DMS79 (cell line): ENCODE data around the gene CYP4A22.
"Not testable (repeated sequence)": the region's sequence is repeated elsewhere in the genome, so short reads cannot be mapped to it uniquely, and the experiment has no call there.

ENCODE experiments used
- DNase-seq: peaks from one replicate; lab custom pipeline; 2025; lab: John Stamatoyannopoulos, UW

Gene CYP4A22, protein sequence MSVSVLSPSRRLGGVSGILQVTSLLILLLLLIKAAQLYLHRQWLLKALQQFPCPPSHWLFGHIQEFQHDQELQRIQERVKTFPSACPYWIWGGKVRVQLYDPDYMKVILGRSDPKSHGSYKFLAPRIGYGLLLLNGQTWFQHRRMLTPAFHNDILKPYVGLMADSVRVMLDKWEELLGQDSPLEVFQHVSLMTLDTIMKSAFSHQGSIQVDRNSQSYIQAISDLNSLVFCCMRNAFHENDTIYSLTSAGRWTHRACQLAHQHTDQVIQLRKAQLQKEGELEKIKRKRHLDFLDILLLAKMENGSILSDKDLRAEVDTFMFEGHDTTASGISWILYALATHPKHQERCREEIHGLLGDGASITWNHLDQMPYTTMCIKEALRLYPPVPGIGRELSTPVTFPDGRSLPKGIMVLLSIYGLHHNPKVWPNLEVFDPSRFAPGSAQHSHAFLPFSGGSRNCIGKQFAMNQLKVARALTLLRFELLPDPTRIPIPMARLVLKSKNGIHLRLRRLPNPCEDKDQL

DNA sequence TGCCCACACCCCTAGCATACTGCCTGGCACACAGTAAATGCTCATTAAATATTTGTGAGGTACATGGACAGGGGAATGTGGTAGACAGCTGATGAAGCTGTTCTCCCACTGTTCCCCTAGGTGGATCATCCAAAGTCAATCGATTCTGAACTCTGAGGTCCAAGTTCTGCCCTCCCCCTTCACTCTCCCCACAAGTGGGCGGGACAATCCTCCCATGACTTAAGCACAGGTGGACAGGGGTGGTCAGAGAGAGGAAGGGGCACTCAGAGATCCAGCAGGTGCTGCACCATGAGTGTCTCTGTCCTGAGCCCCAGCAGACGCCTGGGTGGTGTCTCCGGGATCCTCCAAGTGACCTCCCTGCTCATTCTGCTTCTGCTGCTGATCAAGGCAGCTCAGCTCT, at the start of gene CYP4A22:
TSS of gene CYP4A22 (plus strand) at position 244 of the 400 bp plus-strand sequence. CDS start at position 289, 45 bp downstream.
- no peak for DNase-seq

DNA sequence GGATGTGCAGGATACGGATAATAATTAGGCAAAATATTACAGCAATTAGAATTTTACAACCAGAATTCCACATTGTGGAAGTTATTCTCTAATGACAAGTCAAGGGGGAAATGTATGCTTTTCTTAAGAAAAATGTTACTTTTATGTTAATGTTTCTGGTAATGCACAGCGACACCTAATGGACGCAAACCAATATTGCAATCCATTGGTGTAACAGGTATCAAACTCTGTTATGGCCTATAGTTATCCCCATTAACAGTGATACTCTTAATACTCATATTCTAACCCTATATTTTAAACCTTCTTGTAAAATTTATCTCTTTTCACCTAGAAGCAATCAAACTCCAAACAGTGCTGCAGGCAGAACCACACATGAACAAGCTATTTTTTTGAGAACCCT, 47.9 kb upstream of the CYP4A22 start:
- not testable (repeated sequence) for DNase-seq

DNA sequence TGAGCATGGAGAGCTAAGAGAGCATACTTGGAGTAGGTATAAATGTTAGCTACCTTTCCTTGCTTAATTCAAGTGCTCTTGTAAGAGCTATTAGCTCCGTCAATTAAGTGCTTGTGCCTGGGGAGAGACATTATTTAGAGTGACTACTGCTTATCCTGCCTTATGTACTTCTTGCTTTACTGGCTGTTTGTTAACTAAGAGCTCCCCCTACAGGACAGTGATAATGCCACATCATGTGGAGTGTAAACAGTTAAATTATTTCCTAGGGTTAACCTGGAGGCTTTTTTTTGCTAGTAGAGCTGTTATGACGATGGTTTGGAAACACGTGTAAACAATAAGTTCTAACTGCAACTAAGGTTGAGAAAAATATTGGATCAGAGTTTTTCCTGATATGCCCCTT, 45.8 kb upstream of the CYP4A22 start:
- DNase-seq: peak; percentile 70

DNA sequence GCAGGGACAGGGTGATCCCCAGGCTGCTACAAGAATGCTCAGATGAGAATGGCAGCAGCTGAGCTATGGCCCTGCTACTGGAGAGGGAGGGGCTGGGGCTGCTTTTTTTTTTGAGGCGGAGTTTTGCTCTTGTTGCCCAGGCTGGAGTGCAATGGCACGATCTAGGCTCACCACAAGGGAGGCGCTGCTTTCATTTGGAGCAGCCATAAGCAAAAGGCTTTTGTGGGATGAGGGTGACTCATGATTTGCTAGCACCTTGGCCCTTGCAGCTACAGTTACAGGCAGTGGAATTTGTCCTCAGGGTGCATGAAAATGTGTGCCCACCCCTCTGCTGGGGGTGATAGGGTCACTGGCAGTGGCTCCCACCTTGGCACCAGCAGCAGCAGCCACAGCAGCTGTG, 32.4 kb upstream of the CYP4A22 start:
- DNase-seq: no peak

DNA sequence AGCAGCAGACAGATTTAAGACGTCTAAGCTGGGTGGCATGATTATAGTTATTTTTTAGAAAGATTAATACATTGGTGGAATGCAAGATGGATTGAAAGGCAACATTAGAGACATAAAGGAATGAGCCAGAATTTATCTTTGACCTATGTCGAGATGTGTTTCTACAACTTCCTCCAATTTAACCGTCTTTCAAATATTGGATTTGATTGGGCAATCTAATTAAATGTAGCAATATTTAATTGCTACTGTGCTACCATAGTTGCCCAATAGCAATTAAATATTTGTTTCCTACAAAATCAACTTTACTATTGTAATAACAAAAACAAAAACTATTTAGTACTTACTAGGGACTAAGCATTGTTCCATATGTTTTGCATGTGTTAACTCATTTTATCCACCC, 30.4 kb upstream of the CYP4A22 start:
- DNase-seq: no peak

DNA sequence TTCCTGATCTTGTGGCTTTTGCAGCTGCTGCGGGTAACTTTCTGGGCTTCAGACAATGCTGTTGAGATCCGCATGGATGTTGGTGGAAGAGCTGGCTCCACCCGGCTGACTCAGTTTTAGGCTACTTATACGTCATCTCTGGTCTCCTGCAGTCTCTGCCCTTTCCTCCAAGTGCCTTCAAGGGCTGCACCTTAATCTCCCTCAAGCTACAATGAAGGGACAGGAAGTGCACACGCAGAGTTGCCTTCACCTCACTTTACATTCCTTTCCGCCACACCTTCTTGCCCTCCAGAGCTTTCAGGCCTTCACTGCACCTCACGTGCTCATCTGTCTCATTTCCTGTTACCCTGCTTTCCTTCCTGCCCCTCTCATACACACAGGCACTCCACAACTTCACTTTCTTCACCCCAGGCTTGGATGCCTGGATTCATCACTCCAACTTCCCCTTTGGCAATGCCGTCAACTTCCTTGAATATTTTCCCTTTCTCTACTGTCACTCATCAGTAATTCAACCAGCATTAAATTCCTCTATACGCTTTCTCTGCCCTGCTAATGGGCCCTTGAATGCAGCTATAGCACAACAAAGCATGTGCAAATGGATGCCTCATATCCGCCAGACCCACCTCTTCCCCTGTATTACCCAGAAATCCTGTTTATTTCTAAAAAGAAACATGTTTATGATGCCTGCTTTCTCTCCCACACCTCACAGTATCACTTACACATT, 29.2 kb upstream of the CYP4A22 start:
- DNase-seq: not testable (repeated sequence)

DNA sequence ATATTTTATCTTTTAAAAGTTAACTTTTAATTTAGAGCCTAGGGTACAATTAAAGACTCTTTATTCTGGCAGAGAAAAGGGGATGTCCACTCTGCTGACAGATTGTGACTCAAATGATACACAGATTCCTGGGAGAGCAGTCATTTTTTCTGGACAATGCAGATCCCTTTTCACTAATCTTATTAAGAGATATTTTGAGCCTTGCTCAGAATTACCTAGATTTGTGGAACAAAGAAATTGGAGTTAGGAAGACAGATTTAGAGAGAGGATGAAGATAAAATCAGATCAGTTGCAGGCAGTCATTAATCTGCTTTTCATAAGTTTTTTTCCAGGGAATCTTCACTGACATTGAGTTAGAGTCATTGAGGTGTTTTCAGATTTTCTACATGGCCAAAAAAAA, 27.8 kb upstream of the CYP4A22 start:
- DNase-seq: not testable (repeated sequence)

DNA sequence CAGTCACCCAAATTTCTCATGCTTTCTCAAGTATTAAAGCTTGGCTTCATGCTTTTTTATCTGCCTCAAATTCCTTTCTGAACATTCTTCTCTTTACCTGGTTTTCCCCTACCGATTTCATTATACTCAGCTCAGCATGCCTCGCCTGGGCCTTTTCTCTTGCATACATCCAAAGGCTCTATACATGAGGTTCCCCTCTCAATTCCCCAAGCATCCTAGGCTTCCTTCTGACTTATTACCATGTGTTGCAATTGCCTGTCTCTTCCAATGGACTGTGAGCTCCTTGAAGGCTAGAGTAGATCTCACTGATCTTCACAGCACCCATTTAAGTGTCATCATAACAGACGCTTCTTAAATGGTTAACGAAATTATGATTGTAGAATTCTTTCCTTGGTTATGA, 24.1 kb upstream of the CYP4A22 start:
- DNase-seq: no peak

DNA sequence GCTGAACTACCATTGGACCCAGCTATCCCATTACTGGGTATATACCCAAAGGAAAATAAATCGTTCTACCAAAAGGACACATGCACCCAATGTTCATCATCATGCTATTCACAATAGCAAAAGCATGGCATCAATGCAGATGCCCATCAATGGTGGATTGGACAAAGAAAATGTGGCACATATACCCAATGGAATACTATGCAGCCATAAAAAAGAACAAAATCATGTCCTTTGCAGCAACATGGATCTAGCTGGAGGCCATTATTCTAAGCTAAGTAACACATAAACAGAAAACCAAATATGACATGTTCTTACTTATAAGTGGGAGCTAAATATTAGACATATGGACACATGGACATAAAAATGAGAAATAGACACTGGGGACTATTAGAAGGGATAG, 16.2 kb upstream of the CYP4A22 start:
- DNase-seq: not testable (repeated sequence)

DNA sequence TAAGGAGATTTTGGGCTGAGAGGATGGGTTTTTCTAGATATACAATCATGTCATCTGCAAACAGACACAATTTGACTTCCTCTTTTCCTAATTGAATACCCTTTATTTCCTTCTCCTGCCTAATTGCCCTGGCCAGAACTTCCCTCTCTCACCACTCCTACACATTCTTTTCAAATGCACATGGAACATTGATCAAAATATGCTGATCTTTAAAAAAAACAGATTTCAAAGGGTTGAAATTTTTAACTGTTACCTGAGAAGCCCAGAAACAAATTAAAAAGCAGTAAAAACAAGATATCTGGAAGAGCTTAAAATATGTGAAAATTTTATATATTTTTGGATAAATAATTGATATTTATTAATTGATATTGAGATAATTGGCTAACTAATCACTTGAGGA, 12.4 kb upstream of the CYP4A22 start:
- DNase-seq: not testable (repeated sequence)

DNA sequence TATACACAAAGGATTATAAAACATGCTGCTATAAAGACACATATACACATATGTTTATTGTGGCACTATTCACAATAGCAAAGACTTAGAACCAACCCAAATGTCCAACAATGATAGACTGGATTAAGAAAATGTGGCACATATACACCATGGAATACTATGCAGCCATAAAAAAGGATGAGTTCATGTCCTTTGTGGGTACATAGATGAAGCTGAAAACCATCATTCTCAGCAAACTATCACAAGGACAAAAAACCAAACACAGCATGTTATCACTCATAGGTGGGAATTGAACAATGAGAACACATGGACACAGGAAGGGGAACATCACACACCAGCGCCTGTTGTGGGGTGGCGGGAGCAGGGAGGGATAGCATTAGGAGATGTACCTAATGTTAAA, 10.2 kb upstream of the CYP4A22 start:
- DNase-seq: not testable (repeated sequence)

DNA sequence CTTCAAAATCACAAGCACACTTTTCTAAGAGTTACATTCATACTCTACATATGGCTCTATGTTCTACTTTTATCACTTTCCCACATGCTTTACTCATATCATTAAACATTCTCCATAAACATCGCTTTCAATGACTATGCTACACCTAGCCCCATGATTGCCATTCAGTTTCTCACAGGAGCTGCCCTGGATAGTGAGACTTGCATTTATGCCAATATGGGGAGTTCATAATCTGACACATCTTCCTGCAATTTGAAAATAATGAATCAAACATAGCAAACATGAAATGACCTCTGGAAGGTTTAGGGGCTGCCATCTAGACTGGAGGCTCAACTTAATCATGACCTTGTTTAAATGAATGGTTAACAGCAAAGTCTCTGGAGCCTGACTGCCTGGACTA, 9.0 kb upstream of the CYP4A22 start:
- no peak for DNase-seq

DNA sequence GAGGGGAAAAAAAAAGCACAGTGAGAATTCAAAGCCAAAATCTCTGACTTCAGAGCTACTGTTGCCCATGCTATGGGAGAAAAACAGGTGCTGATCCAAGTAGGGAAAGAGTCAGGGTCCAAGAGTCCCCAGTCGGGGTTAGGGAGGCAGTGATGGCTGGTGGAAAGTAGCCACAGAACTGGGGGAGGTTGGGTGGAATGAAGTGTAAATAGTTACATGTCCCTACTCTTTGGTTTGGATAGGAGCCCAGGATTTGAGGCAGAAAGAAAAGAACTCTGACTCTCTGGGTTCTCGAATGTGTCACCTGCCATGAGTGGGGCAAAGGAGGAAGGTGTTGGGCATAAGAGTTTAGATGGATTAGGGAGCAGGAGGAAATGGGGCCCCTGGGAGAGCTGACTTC, 8.4 kb upstream of the CYP4A22 start:
- DNase-seq: not testable (repeated sequence)

DNA sequence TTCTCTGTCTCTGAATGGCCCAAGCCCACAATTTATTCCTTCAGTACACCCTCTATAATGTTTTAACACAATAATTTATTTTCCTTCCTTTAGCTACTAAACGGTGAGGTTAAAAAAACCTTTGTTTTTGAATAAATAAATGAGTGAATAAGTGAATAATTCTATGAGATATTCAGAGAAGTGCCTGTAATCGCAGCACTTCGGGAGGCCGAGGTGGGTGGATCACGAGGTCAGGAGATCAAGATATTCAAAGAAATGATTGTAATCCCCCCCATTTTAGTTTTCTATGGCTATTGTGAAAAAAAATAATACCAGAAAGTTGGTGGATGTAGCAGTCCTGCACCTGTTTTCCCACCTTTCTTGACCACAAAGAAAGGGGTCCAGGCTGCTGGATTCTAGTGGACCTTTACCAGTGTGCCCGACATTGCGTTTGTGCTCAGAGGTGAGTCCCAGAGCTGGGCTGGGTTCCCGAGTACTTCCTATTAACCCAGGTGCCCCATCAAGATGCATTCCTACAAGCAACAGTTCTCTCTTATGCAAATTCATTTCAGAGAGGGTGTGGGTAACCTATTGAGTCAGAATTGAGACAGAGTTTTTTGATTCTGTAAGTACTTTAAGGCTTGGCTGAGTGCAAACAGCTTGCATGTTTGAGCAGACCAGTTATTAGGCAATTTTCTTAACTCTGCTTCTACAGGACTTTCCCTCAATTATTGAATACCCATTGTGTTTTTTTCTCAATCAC, 7.6 kb upstream of the CYP4A22 start:
- not testable (repeated sequence) for DNase-seq

DNA sequence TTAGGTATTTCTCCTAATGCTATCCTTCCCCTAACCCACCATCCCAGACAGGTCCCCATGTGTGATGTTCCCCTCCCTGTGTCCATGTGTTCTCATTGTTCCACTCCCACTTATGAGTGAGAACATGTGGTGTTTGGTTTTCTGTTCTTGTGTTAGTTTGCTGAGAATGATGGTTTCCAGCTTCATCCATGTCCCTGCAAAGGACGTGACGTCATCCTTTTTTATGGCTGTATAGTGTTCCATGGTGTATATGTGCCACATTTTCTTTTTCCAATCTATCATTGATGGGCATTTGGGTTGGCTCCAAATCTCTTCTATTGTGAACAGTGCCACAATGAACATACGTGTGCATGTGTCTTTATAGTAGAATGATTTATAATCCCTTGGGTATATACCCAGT, 4.6 kb upstream of the CYP4A22 start:
- not testable (repeated sequence) for DNase-seq

DNA sequence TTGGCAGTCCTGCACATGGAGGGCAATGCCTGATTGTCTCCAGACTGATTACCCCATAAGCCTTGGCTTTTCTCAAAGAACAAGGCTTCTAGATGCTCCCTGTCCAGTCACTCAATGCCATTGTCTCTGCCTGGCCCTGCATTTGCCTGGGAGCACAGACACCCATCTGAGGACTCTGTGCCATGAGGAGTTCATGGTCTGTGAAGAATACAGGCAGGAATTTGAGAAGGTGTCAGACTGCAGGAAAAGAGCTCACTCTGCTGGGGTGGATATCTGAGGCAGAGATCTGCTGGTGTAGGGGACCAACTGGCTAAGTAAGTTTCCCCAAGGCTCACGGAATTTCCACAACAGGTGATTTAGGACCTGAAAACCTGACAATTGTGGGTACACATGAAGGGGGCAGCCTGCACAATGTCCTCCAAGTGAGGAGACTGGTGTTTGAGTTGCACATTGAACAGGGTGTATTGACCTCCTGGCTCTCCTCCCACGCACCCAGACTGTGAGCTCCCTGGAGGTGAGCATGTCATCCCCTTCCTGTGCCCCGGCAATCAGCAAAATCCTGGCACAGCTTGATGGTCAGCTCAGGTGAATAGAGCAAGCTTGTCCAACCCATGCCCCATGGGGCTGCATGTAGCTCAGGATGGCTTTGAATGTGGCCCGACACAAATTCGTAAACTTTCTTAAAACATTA, 829 bp downstream of the CYP4A22 start:
- DNase-seq: no peak

DNA sequence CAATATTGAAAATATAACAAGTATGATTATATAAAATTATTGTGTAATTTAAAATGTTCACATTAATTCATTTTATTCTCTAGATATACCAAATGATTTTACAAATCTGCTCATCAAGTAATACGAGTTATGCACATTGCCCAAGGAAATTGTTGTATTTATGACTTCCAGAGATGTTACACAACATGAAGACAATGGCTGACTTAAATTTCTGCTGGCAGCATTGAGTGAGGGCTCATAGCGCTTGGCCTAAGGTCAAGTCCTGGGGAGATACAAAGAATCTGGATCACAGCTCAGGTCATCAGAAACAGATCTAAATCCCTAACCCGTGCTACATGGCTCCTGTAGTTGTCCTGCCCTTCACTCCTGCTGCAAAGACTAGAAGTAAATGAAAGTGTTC, 3.1 kb downstream of the CYP4A22 start:
- DNase-seq: not testable (repeated sequence)

DNA sequence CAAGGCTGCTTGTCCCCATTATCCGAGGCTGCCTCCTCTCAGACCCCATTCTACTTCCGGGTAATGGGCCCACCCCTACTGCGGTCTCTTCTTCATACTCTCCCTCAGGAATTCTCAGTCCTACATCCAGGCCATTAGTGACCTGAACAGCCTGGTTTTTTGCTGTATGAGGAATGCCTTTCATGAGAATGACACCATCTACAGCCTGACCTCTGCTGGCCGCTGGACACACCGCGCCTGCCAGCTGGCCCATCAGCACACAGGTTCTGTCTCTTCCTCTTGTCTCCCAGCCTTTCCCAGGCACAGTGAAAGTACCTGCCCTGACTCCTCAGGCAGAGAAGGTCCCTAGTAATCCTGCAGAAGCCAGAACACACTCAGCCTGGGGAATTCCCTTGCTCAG, 6.4 kb downstream of the CYP4A22 start:
- DNase-seq: not testable (repeated sequence)

DNA sequence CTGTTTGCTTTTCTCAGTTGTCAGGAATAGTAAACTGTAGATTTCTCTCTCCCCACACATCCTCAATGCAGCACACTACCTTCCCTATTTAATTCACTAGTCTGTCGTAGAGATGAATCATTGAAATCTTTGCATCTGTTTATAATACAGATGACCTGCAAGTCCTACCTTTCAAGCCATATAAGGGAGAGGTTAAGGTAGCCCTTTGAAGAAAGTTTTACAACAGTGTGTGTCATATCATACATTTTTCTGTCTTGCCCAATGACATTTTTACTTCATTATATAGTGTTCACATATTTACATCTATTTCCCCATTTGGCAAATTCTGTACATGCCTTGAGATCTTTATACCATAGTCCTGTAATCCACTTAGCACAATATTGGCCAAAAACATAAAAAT, 9.3 kb downstream of the CYP4A22 start:
- not testable (repeated sequence) for DNase-seq

DNA sequence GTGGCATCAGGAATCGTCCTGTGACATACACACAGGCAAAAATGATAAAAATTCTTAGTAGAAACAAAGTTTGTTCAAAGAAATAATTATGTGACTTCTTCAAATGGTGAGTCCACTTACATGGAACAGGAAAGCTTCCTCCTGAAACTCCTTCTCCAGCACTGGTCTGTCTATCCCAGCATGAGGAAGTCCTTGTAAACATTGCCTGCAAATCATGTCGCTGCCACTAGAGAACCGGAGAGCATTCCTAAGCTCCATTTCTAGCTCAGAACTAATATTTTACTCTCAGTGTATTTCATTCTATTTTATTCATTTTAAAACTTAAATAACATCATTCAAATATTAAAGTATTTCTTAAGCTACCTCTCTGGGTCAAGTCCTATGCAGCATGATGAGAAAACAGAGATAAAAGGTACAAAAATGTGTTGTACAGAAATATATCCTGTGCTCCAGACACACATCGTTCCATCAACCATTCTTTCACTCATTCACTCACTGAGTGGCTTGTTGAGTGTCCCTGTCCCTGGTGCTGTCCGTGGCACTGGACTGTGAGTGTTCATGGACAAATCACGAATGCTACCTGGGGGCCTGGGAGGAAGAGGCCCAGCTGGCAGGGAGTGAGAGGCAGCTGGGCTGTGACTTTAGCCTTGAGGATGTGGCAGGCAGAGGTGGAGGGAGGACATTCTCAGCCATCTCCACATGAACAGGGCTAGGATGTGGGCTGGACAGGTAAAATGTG, 10.0 kb downstream of the CYP4A22 start:
- no peak for DNase-seq

DNA sequence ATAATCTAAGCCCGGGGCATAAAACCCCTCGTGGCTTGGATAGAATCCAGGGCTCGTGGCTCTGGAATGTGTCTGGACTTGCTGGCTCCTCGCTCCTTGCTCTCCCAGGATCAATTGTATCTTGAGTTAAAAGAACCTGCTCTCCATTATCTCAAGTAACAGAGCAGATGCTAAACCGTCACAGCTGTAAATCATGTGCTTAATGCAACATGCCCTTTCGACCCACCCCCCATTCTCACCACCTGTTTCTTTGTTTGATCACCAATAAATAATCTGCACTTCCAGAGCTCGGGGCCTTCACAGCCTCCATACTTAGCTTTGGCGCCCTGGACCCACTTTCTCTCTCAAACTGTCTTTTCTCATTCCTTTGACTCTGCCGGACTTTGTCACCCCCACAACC, 11.9 kb downstream of the CYP4A22 start:
- peak; percentile 23 for DNase-seq
